Glutamatergic neuron (in vitro differentiated cells): ENCODE data around the gene RHEX. TPM values are rescaled to one million over a fixed set of nuclear protein-coding genes. Genes with fewer than 3 reads are reported as not detected.

ENCODE experiments used
- DNase-seq: peaks from one replicate; pipeline ENCODE4 v3.0.0; 2022
- H3K27ac Mint-ChIP-seq: one replicate; pipeline ENCODE4 v1.8.0; 2020; ENCODE audit warnings: mild to moderate bottlenecking, mixed read lengths, inconsistent platforms; ENCODE audit not compliant: unreplicated experiment
- H3K27me3 Mint-ChIP-seq: one replicate; pipeline ENCODE4 v1.8.0; 2020; ENCODE audit warnings: mild to moderate bottlenecking, moderate library complexity, mixed read lengths, inconsistent platforms; ENCODE audit not compliant: unreplicated experiment
- H3K36me3 Mint-ChIP-seq: one replicate; pipeline ENCODE4 v1.8.0; 2020; ENCODE audit warnings: mild to moderate bottlenecking, mixed read lengths, inconsistent platforms; ENCODE audit not compliant: unreplicated experiment
- H3K4me1 Mint-ChIP-seq: one replicate; pipeline ENCODE4 v1.8.0; 2020; ENCODE audit warnings: mild to moderate bottlenecking, low read depth, mixed read lengths, inconsistent platforms; ENCODE audit not compliant: unreplicated experiment
- H3K4me3 Mint-ChIP-seq: one replicate; pipeline ENCODE4 v1.8.0; 2020; ENCODE audit warnings: mild to moderate bottlenecking, mixed read lengths, inconsistent platforms; ENCODE audit not compliant: unreplicated experiment
- H3K9me3 Mint-ChIP-seq: one replicate; pipeline ENCODE4 v1.8.0; 2020; ENCODE audit warnings: mild to moderate bottlenecking, moderate library complexity, mixed read lengths, inconsistent platforms; ENCODE audit not compliant: unreplicated experiment
- CTCF ChIP-seq: fragments of 200-600 bp; sonication (generic); IDR thresholded peaks from one replicate; pipeline ENCODE4 v1.5.0; 2021; ENCODE audit not compliant: partially characterized antibody, unreplicated experiment
- total RNA-seq: library from RNA; stranded (reverse); fragmentation: NEBNext Ultra II Directional; extraction: Animal tissue kit (Norgen Biotek cat#: 25700); gene quantifications from one replicate; pipeline ENCODE4 v1.2.1, GENCODE V29; 2021; ENCODE audit not compliant: unreplicated experiment

The RHEX gene
- total RNA-seq, 1 donor from 2014 or later: not detected

GRCh38 chr1:206110820-206111219 lies 57.8 kb downstream of the RHEX start:
- no peak for DNase-seq
- no peak for TF ChIP-seq CTCF
- Mint-ChIP-seq H3K4me1 (peaks cover 2% of the 10 kb centered on the region), H3K27me3 (peaks cover 18% of the 10 kb centered on the region), H3K27ac (no peak overlapping the region), H3K9me3 (peaks cover 3% of the 10 kb centered on the region), H3K36me3 (peaks cover 5% of the 10 kb centered on the region), H3K4me3 (no peak overlapping the region)

GRCh38 chr1:206111271-206111927 lies 58.4 kb downstream of the RHEX start:
- peaks cover 19% of the 10 kb centered on the region for H3K27me3 Mint-ChIP-seq
- H3K4me3 Mint-ChIP-seq: no peak overlapping the region
- H3K4me1 Mint-ChIP-seq: peaks cover 2% of the 10 kb centered on the region
- no peak overlapping the region for H3K27ac Mint-ChIP-seq
- H3K36me3 Mint-ChIP-seq: peaks cover 5% of the 10 kb centered on the region
- TF ChIP-seq CTCF: no peak
- no peak for DNase-seq
- peaks cover 3% of the 10 kb centered on the region for H3K9me3 Mint-ChIP-seq

GRCh38 chr1:206112600-206113301 lies 59.8 kb downstream of the RHEX start:
- no peak for TF ChIP-seq CTCF
- Mint-ChIP-seq H3K4me3 (no peak overlapping the region), H3K36me3 (peaks cover 5% of the 10 kb centered on the region), H3K9me3 (peaks cover 3% of the 10 kb centered on the region), H3K4me1 (peaks cover 3% of the 10 kb centered on the region), H3K27me3 (peaks cover 23% of the 10 kb centered on the region), H3K27ac (no peak overlapping the region)
- DNase-seq: no peak

- no peak for DNase-seq
- Mint-ChIP-seq H3K27ac (no peak overlapping the region), H3K4me3 (no peak overlapping the region), H3K4me1 (peaks cover 2% of the 10 kb centered on the region), H3K9me3 (peaks cover 3% of the 10 kb centered on the region), H3K36me3 (peaks cover 10% of the 10 kb centered on the region), H3K27me3 (peaks cover 23% of the 10 kb centered on the region)
- no peak for TF ChIP-seq CTCF
Measured at GRCh38 chr1:206114692-206115640, 62.0 kb downstream of the RHEX start.
